Loucy (cell line): ENCODE measurements around the gene DNM3.

Experiments used
- H2AFZ ChIP-seq: fragments of 200-600 bp; sonication (generic); 2 replicates; pipeline ENCODE4 v1.6.0; 2016; ENCODE audit warnings: antibody characterized with exemption, mild to moderate bottlenecking, low read length, moderate library complexity
- H3F3A ChIP-seq: fragments of 200-600 bp; 2 replicates; pipeline ENCODE4 v1.6.0; 2016; ENCODE audit warnings: antibody characterized with exemption, low read depth, mild to moderate bottlenecking
- H3K27me3 ChIP-seq: fragments of 200-600 bp; sonication (generic); 2 replicates; pipeline ENCODE4 v1.6.1; 2014; ENCODE audit warnings: low read length, mild to moderate bottlenecking; ENCODE audit not compliant: insufficient read depth, poor library complexity, severe bottlenecking
- H3K36me3 ChIP-seq: fragments of 200-600 bp; sonication (generic); 2 replicates; pipeline ENCODE4 v1.6.1; 2016; ENCODE audit warnings: low read length; ENCODE audit not compliant: insufficient read depth
- H3K4me1 ChIP-seq: fragments of 200-600 bp; sonication (generic); 2 replicates; pipeline ENCODE4 v1.5.1; 2014; ENCODE audit warnings: low read length, mild to moderate bottlenecking; ENCODE audit not compliant: insufficient read depth, poor library complexity, severe bottlenecking
- H3K4me2 ChIP-seq: fragments of 200-600 bp; sonication (generic); 2 replicates; pipeline ENCODE4 v1.6.0; 2014; ENCODE audit warnings: antibody characterized with exemption, low read length, low read depth, mild to moderate bottlenecking; ENCODE audit not compliant: poor library complexity, severe bottlenecking
- H3K4me3 ChIP-seq: fragments of 200-600 bp; sonication (generic); 2 replicates; pipeline ENCODE4 v1.5.1; 2014; ENCODE audit warnings: low read length, mild to moderate bottlenecking, mixed read lengths; ENCODE audit not compliant: poor library complexity, severe bottlenecking
- H3K79me2 ChIP-seq: fragments of 200-600 bp; sonication (generic); 2 replicates; pipeline ENCODE4 v1.6.1; 2014; ENCODE audit warnings: low read length; ENCODE audit not compliant: insufficient read depth
- H3K9ac ChIP-seq: fragments of 200-600 bp; sonication (generic); 2 replicates; pipeline ENCODE4 v1.6.0; 2014; ENCODE audit warnings: mild to moderate bottlenecking, low read depth, low read length, moderate library complexity; ENCODE audit not compliant: poor library complexity, severe bottlenecking
- H3K9me2 ChIP-seq: fragments of 200-600 bp; sonication (generic); replicated peaks from 2 replicates; pipeline ENCODE4 v1.6.1; 2016; ENCODE audit warnings: low read depth, low read length, mixed read lengths
- H3K9me3 ChIP-seq: fragments of 200-600 bp; sonication (generic); 2 replicates; pipeline ENCODE4 v1.6.1; 2014; ENCODE audit warnings: mild to moderate bottlenecking, antibody characterized with exemption, low read length, low read depth; ENCODE audit not compliant: insufficient read depth
- H4K20me1 ChIP-seq: fragments of 200-600 bp; sonication (generic); 2 replicates; pipeline ENCODE4 v1.6.0; 2014; ENCODE audit warnings: antibody characterized with exemption, low read length, mild to moderate bottlenecking; ENCODE audit not compliant: insufficient read depth, poor library complexity, severe bottlenecking
- CTCF ChIP-seq: fragments of 200-600 bp; sonication (generic); conservative IDR thresholded peaks from 2 replicates; pipeline ENCODE4 v1.5.1; 2014; ENCODE audit warnings: mild to moderate bottlenecking, antibody characterized with exemption, low read length
- EZH2phosphoT487 ChIP-seq: fragments of 200-600 bp; IDR thresholded peaks from 2 replicates; pipeline ENCODE4 v1.6.1; 2018; ENCODE audit warnings: antibody characterized with exemption, mild to moderate bottlenecking, moderate library complexity, borderline replicate concordance

The DNM3 gene

DNA sequence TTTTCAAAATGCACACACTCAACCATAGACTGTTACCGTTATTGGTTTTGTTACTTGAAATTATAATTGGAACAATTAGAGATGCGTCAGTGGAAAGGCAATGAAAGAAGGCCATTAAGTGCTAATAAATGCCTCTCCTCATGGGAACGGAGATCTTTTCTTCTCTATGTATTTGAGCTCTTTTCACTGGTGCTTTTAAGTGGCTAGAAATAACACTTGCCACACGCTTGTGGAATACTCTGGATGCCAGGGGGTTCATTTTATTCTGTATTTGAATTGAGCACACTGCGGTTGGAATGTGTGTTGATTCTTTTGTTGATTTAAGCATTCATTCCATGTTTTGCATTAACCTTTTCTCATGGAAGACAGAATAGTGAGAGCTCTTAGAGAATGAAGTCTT lies 68.4 kb downstream of the DNM3 start:
- Histone ChIP-seq H3K4me2 (no peak overlapping the region), H3K9me3 (no peaks in the 10 kb centered on the region)
- no peak for TF ChIP-seq CTCF
- TF ChIP-seq EZH2phosphoT487, result no peak

DNA sequence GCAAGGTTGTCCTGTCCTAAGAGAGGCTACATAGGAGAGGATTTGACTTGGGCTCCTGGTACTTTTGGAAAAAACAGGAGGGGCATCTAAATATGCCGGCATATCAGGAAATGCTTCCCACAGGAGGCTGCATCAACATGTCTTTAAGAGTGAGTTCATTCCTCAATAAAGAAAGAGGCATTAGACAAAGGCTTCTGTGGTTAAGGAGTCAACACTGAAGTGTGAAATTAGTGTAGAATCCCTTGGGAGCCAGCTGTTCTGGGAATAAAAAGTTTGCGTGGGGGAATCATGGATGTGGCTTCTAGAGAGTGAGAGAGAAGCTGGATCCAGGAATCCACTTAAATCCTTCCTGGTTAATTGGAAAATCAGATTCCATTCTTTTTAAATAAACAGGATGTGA lies 69.5 kb downstream of the DNM3 start:
- no peaks in the 10 kb centered on the region for H3K9me2 ChIP-seq
- no peaks in the 10 kb centered on the region for H3K27me3 ChIP-seq
- no peaks in the 10 kb centered on the region for H3K36me3 ChIP-seq
- no peaks in the 10 kb centered on the region for H3K9me3 ChIP-seq
- H3F3A ChIP-seq, result no peaks in the 10 kb centered on the region
- no peaks in the 10 kb centered on the region for H4K20me1 ChIP-seq
- no peak overlapping the region for H3K9ac ChIP-seq
- no peaks in the 10 kb centered on the region for H3K79me2 ChIP-seq
- no peak overlapping the region for H3K4me2 ChIP-seq
- no peaks in the 10 kb centered on the region for H3K4me1 ChIP-seq
- no peak overlapping the region for H2AFZ ChIP-seq
- H3K4me3 ChIP-seq, result no peak overlapping the region
- TF ChIP-seq CTCF, result no peak
- no peak for TF ChIP-seq EZH2phosphoT487

More for the DNA sequence above, 68.4 kb downstream of the DNM3 start:
- Histone ChIP-seq H4K20me1 (no peaks in the 10 kb centered on the region), H3F3A (no peaks in the 10 kb centered on the region), H3K4me1 (no peaks in the 10 kb centered on the region), H3K4me3 (no peak overlapping the region), H3K9ac (no peak overlapping the region), H2AFZ (no peak overlapping the region), H3K27me3 (no peaks in the 10 kb centered on the region), H3K9me2 (no peaks in the 10 kb centered on the region), H3K36me3 (no peaks in the 10 kb centered on the region), H3K79me2 (no peaks in the 10 kb centered on the region)

GRCh38 chr1:171911506-171911905 lies 70.2 kb downstream of the DNM3 start:
- TF ChIP-seq CTCF, result no peak
- TF ChIP-seq EZH2phosphoT487, result no peak
- no peaks in the 10 kb centered on the region for H3F3A ChIP-seq

More at GRCh38 chr1:171911506-171911905, 70.2 kb downstream of the DNM3 start:
- Histone ChIP-seq H3K9me2 (no peaks in the 10 kb centered on the region), H4K20me1 (no peaks in the 10 kb centered on the region), H3K27me3 (no peaks in the 10 kb centered on the region), H3K9me3 (no peaks in the 10 kb centered on the region), H3K36me3 (no peaks in the 10 kb centered on the region), H3K4me1 (no peaks in the 10 kb centered on the region), H2AFZ (no peak overlapping the region), H3K79me2 (no peaks in the 10 kb centered on the region), H3K4me3 (no peak overlapping the region), H3K4me2 (no peak overlapping the region), H3K9ac (no peak overlapping the region)
